ENCODE results near the gene ASPHD1. TPM values are rescaled to one million over a fixed set of nuclear protein-coding genes. Genes with fewer than 3 reads are reported as not detected.

Gene ASPHD1
- total RNA-seq, 1 donor from 2014 or later = not detected

- H3K4me3 ChIP-seq = no peak overlapping the region
- H3K4me1 ChIP-seq = peaks cover 4 to 25% of the 10 kb centered on the region in 2 donors
- peak in 1 of 2 donors; percentile 72 for DNase-seq (ENCODE audit: low spot score in 2 of 2)
- H3K27me3 ChIP-seq = no peaks in the 10 kb centered on the region
- H3K36me3 ChIP-seq = peaks cover 12 to 25% of the 10 kb centered on the region in 2 donors
- intact Hi-C loops (cut with DNase I) = no loop called here
- no peaks in the 10 kb centered on the region for H3K9me3 ChIP-seq
- H3K27ac ChIP-seq = peak overlapping the region; percentile 59
- TF ChIP-seq CTCF (IDR thresholded peaks at IDR 0.05) = no peak
Measured at GRCh38 chr16:29858149-29858849, 42.0 kb upstream of the ASPHD1 start.

GRCh38 chr16:29858974-29859373 lies 41.3 kb upstream of the ASPHD1 start:
- peak overlapping the region; percentile 59 for H3K27ac ChIP-seq
- no peak for TF ChIP-seq CTCF (IDR thresholded peaks at IDR 0.05)
- H3K27me3 ChIP-seq = no peaks in the 10 kb centered on the region
- intact Hi-C loops (cut with DNase I) = no loop called here
- DNase-seq (ENCODE audit: low spot score in 2 of 2) = no peak
- peaks cover 12 to 25% of the 10 kb centered on the region in 2 donors for H3K36me3 ChIP-seq
- no peaks in the 10 kb centered on the region for H3K9me3 ChIP-seq
- no peak overlapping the region for H3K4me3 ChIP-seq
- H3K4me1 ChIP-seq = peaks cover 4 to 25% of the 10 kb centered on the region in 2 donors

GRCh38 chr16:29860218-29860617 lies 40.1 kb upstream of the ASPHD1 start:
- intact Hi-C loops (cut with DNase I) = loop anchor here (5.0 kb wide), 1 partner anchor 112 kb away; the partner anchor contains the start of gene TAOK2
- Histone ChIP-seq H3K27me3 (no peaks in the 10 kb centered on the region), H3K4me3 (no peak overlapping the region), H3K9me3 (no peaks in the 10 kb centered on the region), H3K36me3 (peaks cover 12 to 25% of the 10 kb centered on the region in 2 donors), H3K4me1 (peaks cover 4 to 25% of the 10 kb centered on the region in 2 donors), H3K27ac (no peak overlapping the region)
- no peak for TF ChIP-seq CTCF (IDR thresholded peaks at IDR 0.05)
- no peak for DNase-seq (ENCODE audit: low spot score in 2 of 2)

GRCh38 chr16:29862383-29862883 lies 37.9 kb upstream of the ASPHD1 start:
- Histone ChIP-seq H3K4me3 (peak overlapping the region; percentile 72 to 99), H3K36me3 (peaks cover 12 to 25% of the 10 kb centered on the region in 2 donors), H3K27me3 (no peaks in the 10 kb centered on the region), H3K9me3 (no peaks in the 10 kb centered on the region), H3K4me1 (peaks cover 4 to 25% of the 10 kb centered on the region in 2 donors), H3K27ac (peak overlapping the region; percentile 85 to 93)
- TF ChIP-seq CTCF (IDR thresholded peaks at IDR 0.05) = peak in 1 of 3 experiments; percentile 11
- no peak for DNase-seq (ENCODE audit: low spot score in 2 of 2)
- intact Hi-C loops (cut with DNase I) = loop anchor here (2.0 to 5.0 kb wide), 5 partner anchors 58 to 158 kb away; partner anchors contain the start of genes KCTD13, KIF22 and TAOK2

- intact Hi-C loops (cut with DNase I) = loop anchor here (1.0 to 5.0 kb wide), 7 partner anchors 37 to 158 kb away; partner anchors contain the start of genes ASPHD1, KCTD13, KIF22 and MVP
- peaks cover 4 to 25% of the 10 kb centered on the region in 2 donors for H3K4me1 ChIP-seq
- peak; percentile 79 to 97 for DNase-seq (ENCODE audit: low spot score in 2 of 2)
- H3K36me3 ChIP-seq = peaks cover 12 to 25% of the 10 kb centered on the region in 2 donors
- TF ChIP-seq CTCF (IDR thresholded peaks at IDR 0.05) = peak; percentile 57 to 66 (median 59)
- H3K27me3 ChIP-seq = no peaks in the 10 kb centered on the region
- H3K4me3 ChIP-seq = peak within 1 kb of the TSS; percentile 72 to 99
- H3K27ac ChIP-seq = peak within 1 kb of the TSS; percentile 85 to 93
- H3K9me3 ChIP-seq = no peaks in the 10 kb centered on the region
Measured at GRCh38 chr16:29862884-29863668, 37.2 kb upstream of the ASPHD1 start, which contains the start of gene CDIPT. CDIPT (minus strand) TSS chr16:29863226; CDS start chr16:29862857, 369 bp downstream.

Data from ascending aorta (tissue), 2 donors.